NOMO-1 treated with DMSO at 0.1 percent for 48 hours (cell line): ENCODE data around the gene WBP4.
"Not testable (repeated sequence)": the region's sequence is repeated elsewhere in the genome, so short reads cannot be mapped to it uniquely, and the experiment has no call there.

Experiments used
- DNase-seq: peaks from one replicate; lab custom pipeline; 2025; ENCODE audit not compliant: unreplicated experiment; lab: John Stamatoyannopoulos, UW

Gene WBP4

DNA sequence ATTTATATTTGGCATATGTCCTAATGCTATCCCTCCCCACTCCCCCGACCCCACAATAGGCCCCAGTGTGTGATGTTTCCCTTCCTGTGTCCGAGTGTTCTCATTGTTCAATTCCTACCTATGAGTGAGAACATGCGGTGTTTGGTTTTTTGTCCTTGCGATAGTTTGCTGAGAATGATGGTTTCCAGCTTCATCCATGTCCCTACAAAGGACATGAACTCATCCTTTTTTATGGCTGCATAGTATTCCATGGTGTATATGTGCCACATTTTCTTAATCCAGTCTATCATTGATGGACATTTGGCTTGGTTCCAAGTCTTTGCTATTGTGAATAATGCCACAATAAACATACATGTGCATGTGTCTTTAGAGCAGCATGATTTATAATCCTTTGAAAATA, 18.9 kb upstream of the WBP4 start:
- DNase-seq, result not testable (repeated sequence)

DNA sequence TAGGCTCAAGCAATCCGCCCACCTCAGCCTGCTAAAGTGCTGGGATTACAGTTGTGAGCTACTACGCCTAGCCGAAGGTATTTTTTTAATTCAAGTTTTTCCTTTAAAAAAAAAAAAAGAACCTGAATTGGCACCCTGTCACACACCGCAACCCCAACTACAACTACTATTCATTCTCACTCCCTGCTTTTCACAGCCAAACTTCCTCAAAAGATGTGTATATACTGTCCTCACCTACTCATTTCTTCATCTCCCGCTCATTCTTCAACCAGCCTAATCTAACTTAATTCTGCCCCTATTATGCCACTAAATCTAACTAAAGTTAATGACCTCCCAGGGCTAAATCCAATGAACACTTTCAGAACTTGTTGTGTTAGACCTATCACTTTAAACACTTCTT, 12.7 kb upstream of the WBP4 start:
- no peak for DNase-seq

DNA sequence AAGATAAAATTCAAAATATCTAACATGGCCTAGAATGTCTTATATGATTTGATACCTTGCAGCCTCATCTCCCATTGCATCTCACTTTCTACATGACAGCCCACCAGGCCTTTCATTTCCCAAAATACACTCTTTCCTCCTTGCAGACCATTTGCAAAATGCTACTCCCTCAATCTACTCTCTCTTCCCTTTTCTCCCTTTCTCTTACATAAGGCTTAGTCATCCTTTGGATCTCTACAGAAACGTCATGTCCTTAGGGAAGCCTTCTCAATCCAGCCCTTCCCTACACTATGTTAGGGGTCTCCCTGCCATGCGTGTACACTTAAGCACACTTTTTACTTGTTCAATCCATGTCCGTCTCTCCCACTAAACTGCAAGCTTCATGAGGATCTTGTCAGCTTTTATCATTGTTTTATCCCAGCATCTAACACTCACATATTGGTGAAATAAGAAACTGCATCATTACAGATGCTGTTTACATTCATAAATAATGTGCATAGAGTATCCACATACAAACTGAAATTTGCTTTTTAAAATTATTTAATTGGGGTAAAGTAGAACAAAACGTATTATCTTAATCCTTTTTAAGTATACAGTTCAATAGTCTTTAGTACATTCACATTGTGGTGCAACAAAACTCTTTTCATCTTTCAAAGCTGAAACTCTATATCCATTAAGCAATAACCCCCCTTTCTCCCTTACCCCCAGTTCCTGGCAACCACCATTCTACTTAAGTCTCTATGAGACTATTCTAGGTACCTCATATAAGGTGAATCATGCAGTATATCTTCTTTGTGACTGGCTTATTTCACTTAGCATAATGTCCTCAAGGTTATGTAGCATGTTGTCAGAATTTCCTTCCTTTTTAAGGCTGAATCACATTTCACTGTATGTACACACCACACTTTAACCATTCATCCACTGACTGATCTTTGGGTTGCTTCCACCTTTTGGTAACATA, 11.5 kb upstream of the WBP4 start:
- DNase-seq, result peak; percentile 81

DNA sequence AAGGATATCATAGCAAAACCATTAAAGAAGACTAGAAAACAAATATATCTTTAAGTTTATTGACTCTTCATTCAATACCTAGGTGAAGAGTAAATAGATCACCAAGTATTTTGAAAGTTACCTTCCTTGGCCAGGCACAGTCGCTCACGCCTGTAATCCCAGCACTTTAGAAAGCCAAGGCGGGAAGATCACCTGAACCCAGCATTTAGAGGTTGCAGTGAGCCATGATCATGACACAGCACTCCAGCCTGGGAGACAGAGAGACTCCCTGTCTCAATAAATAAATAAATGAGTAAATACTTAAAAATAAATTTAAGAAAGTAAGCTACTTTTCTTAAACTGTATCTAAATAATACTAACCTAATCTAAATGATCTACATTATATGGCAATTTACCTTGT, 8.9 kb upstream of the WBP4 start:
- DNase-seq, result no peak

DNA sequence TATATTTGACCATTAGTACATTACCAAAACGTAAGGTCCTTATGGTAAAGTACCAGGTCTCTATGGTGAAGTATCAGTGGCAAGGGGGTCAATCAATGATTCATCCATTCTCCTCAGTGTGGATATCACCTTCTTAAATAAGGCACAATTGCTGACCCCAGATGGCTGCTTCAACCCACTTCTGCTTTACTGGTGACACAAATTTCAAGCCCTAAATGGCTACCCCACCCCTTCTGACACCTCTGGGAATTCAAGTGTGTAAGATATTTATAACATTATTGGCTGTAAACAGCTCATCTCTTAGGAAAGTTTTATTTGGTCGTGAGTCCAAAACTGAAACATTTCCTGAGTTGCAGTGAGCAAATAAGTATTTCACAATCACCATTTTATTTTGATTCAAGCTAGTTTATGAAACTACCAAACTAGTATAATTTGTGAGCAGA, 7.9 kb upstream of the WBP4 start:
- DNase-seq, result peak; percentile 77

DNA sequence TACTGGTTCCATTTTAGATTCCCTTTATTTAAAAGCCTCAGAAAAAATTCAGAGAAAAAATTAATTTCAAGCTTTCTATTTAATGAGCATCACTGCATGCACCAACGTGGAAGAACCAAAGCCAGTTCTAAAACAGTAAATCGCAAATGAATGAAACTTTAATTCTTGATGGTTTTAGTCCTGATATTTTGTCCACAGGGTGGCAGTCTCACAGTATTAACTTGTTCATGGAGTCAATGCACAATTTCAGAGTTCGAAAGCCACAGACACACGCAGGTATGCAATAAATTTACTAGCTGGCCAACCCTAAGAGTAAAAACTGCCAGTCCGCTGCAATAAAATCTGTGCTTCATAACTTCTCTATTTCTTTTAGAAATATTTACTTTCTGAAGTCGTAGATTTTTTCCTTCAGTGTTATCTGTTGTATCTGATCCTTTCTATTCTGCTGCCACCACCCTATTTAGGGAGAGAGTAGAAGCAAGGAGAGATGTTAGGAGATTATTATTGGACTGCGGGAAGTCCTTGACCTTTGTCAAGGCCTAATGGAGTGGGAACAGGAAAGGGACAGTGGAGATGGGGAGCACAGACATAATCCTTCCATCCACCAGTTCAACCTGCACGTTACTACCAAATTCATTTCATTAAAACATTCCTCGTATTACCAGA, 7.0 kb upstream of the WBP4 start:
- peak; percentile 67 for DNase-seq

DNA sequence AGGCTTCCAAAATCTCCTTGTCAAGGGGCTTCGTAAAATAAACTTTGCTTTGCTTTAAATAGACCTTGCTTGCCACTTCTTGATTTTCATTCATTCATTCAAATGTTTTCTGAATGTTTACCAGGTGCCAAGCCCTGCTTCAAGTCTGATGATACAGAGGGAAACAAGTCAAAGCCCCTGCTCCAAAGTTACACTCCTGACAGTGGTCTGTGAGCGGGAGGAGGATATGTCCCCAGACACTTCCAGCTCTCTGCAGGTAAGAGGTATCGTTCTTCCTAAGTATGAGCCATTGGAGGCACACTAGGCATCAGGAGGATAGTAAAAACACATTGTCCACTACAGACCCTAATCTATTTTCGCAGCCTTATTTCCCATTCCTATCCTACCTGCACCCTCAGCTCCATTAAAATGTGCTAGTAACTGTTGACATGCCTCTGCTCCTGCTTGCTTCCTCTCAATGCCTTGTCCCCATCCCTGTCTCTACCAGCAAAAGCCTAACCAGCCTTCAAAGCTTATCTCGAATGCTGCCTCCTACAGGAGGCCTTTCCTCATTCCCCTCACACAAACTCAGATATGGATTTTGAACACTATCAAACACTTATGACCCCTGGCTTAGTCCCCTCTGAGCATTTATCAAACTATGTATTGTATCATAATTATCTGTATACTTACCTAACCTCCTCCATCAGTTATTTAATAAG, 6.2 kb upstream of the WBP4 start:
- DNase-seq, result no peak

DNA sequence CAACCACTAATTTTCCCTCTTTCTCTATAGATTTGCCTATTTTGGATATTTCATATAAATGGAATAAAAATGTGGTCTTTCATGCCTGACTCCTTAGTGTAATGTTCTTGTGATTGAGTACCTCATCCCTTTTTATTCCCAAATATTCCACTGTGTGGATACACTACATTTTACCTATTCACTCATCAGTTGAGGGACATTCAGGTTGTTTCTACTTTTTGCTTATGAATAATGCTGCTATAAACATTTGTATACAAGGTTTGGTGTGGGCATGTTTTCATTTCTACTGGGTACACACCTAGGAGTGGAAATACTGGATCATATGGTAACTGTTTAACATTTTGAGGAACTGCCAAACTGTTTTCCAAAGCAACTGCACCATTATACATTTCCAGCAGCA, 5.1 kb upstream of the WBP4 start:
- DNase-seq, result no peak

DNA sequence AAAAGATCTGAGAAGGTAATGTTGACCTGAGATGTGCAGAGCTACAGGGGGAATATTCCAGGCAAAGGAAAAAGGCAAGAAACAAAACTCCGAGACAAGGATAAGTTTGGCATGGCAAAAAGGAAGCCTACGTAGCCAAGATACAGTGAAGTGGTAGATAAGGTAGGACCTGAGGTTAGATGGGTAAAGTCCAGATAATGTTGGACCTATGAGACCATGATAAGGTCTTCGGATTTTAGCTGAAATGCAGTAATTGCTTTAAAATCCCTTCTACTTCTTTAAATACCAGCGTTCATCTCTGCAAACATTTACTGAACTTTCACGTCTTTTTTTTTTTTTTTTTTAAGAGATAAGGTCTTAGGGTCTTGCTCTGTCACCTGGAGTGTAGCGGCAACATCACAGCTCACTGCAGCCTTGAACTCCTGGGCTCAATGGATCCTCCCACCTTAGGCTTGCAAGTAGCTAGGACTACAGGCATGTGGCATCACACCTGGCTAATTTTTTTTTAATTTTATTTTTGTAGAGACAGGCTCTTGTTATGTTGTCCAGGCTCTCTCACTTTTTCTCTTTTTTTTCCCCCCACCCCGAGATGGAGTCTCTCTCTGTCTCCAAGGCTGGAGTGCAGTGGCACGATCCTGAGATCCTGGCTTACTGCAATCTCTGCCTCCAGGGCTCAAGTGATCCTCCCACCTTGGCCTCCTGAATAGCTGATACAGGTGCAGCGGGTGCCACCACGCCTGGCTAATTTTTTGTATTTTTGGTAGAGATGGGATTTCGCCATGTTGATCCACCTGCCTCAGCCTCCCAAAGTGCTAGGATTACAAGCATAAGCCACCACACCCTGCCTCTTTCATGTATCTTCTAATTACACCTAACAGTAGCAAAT, 4.2 kb upstream of the WBP4 start:
- no peak for DNase-seq

DNA sequence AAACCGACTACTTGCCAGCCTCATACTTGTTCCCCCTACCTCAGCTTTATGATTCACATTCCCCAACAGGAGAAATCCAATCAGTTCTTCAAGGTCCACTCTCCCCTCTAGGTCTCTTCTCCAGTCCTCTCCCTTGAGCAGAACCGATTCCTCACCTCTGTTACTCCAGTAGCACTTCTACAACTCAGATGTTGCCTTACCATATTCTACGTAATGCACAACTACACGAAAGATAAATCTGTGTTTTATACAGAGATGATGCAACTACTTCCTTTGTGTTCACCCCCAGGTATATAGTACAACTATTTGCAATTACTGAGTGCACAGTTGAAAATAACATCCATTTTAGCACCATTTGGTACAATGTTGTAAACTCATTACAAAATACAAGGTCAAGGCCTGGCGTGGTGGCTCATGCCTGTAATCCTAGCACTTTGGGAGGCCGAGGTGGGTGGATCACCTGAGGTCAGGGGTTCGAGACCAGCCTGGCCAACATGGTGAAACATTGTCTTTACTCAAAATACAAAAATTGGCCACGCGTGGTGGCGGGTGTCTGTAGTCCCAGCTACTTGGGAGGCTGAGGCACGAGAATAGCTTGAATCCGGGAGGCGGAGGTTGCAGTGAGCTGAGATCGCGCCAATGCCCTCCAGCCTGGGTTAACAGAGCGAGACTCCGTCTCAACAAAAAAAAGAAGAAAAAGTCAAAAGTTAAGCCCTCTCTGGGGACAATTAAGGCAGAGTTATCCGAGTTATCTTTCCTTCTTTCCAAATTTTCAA, 2.8 kb upstream of the WBP4 start:
- no peak for DNase-seq

DNA sequence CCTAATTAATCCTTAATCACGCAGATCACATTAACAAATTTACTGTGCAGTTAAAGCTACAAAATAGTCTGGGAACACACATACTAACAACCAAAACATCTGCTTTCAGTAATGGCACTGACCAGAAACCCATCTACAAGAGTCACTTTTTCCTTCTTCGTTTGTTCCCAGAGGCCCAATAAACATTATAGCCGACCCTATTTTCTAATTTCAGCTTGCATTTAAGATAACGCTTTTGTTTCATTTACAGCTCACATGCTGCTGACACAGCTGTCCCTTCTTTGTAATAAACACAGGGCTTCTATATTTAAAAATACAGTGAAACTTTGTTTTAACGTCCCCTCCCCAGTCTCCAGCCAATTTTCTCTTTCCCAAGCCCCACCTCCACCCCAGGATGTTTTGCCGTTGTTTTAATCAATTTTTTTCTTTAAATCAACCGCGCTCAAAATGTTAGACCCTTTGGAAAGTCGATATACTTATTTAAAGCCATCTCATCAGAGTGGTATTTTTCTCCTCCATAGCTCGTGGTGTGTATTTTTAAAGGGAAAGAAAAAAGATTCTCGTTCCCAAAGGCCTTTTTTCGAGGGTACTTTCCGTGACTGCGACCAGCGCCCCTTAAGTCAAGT, 1.7 kb upstream of the WBP4 start:
- DNase-seq, result no peak

DNA sequence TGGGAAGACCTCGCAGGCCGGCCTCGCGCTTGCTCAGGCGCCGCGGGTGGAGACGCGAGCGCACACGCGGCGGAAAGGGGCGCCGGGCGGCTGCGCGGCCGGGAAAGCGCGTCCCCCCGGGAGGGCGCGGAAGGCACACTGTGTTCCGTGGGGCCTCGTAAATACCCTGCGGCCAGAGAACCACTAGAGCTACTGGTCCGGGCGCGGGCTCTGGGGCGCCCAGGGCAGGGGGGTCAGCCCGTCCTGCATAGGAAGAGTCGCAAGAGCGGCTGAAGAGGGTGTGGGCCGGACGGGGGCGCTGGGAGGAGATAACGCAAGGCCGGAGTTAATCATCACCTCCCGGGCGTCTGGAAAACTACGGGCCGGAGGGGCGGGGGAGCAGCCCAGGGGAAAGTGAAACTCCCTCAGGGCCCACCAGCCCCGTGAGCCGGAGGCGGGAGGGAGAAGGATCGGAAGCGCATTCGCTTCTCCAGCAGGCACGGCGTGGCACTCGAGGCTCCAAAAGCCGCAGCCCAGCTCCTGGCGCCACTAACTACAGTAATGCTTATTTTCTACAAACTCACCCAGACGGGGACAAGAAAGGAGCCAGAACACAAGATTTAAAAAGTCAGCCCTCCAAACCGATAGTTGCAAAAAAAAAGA, 1.1 kb upstream of the WBP4 start:
- peak; percentile 84 for DNase-seq

DNA sequence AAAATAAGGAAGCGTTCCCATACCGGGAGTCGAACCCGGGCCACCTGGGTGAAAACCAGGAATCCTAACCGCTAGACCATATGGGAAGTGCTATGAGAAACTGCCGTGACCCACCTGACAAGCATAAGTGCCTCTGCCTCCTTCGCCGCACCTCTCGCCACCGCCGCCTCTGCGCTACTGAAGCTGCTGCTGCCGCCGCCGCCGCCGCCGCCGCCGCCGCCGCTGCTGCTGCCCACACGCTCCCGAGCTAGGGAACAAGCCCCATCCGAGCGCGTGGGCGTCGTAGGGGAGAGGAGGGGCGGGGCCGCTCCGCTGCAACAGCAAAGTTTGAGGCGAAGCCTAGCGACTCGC, 610 bp upstream of the WBP4 start:
- DNase-seq, result peak; percentile 67

DNA sequence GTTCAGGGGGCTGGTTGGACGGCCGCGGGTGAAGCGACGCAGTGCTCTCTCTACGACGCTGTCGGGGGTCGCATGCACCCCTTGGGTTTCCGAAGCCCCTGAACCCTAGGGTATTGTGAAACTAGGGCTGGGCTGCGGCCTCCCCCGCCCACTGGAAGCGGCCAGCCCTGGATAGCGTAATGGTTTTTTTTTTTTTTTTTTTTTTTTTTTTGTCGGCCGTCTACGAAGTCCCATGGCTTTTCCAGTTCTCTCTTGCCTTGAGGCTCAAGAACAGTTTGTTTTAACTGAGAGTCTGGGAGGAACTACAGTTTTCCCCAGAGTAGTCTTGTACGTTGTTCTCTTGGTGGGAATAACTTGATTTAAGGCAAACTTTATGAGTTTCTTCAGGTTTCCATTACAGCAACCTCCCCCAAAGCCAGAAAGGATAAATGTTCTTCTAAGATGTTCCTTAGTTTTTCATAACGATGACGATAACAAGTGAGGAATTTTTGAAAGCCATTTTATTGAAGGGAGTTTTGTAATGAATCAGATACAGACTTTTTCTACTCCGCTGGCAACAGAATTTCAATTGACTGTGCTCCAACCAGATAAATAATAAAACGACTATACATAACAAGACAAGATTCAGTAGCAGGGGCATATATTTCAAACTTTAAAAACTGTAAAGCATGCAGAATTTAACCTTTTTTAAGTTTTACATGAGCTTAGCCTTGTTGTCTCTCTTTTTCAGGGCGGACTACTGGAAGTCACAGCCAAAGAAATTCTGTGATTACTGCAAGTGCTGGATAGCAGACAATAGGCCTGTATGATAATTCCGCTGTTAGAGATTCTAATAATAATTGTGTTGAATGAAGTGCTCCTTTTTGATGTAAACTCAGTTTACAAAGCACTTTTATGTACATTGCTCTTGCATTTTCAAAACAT, 867 bp downstream of the WBP4 start:
- DNase-seq, result peak; percentile 68

DNA sequence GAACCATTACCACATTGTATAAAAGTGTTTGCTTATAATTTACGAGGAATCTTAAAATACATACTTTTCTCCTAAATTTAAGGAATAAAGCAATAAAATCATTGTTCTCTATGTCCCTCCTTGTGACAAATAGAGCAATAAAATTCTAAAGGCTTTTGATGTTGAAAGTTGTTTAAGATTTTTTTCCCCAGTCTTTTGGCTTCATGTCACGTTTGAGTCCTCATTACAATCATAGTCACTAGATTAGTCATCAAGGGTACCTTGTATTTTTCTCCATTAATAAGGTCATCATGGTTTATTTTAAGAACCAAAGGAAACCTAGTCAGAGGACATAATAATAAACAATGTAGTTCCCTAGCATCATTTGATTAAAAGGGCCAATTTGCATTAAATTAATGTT, 3.2 kb downstream of the WBP4 start:
- DNase-seq, result no peak

DNA sequence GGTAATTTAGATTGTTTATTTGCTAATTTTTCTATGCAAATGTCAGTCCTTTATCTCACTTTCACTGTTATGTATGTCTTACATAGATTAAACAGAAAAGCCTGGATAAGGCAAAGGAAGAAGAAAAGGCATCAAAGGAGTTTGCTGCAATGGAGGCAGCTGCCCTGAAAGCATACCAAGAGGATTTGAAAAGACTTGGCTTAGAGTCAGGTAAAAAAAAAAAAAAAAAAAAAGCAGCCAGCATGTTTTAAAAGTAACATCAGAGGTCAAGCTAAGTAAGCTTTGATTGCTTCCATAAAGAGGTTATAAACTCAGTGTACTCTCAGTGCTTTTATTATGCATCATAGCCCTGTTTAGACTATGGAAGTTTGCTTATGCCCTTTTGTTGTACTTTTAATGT, 3.8 kb downstream of the WBP4 start:
- no peak for DNase-seq

DNA sequence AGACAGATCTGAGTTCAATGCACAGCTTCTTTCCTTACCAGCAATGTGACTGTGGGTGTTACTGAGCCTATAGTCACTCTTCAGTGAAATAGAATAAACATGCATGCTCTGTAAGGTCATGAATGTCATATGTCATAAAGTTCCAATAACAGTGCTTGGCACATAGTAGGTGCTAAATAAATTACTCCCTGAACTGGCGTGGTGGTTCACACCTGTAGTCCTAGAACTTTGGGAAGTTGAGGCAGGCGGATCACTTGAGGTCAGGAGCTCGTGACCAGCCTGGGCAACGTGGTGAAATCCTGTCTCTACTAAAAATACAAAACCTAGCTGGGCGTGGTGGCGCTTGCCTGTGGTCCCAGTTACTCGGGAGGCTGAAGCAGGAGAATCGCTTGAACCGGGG, 13.2 kb downstream of the WBP4 start:
- no peak for DNase-seq

DNA sequence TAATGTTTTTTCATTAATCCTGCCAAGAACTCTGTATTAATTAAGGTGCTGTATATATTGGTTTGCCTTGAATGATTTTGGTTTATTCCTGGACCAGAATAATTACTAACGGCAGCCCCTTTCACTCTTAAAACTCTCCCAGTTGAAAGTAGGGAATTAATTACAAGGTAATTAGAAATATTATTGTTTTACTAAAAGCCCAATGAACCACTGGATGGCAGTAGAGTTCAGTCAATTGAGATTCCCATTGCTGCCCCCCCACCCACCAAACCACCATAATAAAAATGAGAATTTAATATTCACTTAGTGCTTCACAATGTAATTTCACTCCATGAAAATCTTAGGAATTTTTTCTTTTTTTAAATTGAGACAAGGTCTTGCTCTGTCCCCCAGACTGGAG, 13.7 kb downstream of the WBP4 start:
- DNase-seq, result no peak
